HG02763 (cell line): ENCODE data around the gene KCNMA1.

Source experiments
- ATAC-seq: cut with Tn5 transposase; IDR thresholded peaks from one replicate; pipeline ENCODE4 v1.9.1; 2021; ENCODE audit warnings: mild to moderate bottlenecking, moderate library complexity; ENCODE audit not compliant: unreplicated experiment

KCNMA1 gene

DNA sequence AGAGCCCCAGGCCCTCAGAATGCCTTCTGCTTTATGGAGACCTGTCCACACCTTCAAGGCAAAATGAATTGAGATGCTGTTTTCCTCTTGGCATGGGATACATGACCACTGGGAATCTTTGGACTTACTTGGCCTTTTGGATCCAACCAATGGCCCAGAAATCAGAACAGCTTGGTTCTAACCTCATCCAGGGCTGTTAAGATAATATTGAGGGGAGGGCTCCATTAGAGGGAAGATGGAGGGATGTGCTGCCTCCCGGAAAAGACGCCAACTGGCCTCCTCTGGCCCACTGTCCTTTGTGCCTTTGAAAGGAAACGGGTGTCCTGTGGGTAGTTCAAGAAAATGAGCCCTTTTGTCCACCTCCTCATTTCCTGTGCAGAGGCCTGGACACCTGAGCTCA lies 530.9 kb downstream of the KCNMA1 start:
- no peak for ATAC-seq

DNA sequence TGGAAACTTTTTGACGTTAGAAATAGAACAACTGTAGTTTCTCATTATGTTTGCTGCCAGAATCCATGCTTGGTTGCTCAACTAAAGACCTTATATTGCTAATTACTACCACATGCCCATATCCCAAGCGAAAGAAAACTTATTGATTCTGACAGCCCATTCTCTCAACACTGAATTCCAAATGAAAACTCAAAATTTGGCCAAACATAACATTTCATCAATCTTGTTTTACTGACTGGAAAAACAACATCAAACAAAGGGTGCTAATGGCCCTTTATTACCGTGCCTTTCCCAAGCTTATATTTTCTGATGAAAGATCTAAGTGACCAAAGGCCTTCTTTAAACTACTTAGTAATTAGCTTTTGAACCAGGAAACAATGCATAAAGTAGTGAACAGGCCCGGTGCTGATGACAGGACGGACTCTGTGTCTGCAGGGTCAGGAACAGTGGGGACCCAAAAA lies 531.8 kb downstream of the KCNMA1 start:
- ATAC-seq: no peak

DNA sequence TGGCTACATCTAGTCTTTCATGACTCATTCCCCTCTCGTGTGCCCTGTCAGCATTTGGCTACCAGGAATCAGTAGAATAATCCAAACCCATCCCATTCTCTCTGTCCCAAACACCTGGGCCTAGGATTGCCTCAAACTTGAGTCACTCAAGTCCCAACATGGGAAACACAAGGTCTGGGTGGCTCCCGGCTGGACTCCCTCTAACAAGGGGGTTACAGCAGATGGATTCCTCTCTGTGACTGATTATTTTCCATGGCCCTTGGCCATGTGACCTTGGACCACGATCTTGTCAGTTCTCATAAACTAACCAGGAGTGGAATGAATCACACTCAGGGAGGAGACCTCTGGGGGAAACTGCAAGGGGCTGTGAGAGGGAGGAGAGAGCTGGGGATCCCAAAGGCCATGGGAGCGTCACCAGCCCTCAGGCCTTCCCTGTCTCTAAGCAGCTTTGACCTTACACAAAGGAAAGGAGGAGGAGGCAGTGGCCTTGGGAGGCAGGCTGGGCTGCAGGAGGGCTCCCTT lies 533.1 kb downstream of the KCNMA1 start:
- ATAC-seq: no peak

DNA sequence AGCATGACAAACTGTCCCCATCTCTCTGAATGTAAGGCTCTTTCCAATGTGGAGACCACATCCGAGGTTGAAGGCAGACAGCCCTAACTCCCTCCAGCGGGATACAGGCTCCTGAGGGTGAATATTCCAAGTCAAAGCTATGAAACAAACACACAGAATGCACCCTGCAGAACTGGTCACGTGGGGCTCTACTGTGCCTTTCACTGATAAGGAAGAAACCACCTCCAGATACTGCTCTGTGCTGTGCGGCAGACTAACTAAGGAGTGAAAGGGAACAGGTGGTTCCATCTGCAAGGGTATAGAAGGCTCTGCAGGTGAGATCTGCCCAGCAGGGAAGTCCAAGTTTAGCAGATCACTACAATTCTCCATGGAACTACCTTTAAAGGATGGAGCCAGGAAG lies 534.4 kb downstream of the KCNMA1 start:
- no peak for ATAC-seq

DNA sequence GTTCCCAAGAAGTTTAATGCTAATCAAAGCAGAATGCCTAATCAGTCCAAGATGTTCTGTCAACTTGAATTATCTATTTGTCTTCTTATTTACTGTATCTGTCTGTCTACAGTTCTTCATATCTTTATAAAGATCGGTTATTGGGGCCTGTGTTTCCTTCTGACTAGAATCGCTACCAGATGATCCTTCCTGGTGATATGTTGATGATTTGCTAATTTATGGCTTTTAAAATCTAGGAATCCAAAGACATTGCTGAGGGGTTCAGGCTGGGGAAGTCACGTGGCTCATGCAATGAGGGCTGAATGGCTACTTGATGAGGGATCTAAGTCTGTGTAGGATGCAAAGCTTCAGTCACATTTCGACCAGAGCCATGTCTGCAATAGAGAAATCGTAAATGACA lies 536.3 kb downstream of the KCNMA1 start:
- ATAC-seq: no peak

DNA sequence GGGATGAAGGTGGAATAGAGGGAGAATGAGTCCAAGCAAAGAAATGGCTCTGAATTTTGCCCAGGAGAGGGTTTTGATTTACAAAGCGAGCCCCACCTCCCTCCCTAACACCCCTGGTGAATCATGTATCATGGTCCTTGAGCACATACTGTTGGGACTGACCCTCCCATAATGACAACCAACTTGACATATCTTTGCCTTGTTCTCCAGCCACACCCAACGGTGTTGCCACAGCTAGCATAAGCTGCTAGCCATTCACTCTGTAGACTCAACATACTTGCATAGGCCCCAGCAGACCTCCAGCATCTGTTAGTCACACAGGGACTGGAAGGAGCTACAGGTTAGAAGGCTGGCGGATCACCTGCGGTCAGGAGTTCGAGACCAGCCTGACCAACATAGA lies 538.5 kb downstream of the KCNMA1 start:
- ATAC-seq: no peak

DNA sequence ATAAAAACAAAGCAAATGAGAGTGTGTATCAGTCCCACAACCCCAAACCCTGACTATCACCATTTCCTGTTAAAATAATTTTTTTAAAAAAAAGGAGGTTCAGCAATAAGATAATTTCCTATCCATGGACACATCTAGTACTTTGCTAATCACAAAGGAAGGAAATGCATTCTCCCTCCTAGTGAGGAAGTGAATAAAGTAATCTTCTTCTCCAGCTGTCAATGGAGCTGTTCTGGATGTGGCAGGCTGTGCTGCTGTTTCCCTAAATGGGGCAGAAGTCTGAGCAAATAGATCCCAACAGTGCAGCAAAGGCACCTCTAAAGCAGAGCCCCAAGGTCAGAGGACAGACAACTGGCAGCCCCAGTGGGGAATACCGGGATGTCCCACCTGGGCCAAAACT lies 540.0 kb downstream of the KCNMA1 start:
- no peak for ATAC-seq

DNA sequence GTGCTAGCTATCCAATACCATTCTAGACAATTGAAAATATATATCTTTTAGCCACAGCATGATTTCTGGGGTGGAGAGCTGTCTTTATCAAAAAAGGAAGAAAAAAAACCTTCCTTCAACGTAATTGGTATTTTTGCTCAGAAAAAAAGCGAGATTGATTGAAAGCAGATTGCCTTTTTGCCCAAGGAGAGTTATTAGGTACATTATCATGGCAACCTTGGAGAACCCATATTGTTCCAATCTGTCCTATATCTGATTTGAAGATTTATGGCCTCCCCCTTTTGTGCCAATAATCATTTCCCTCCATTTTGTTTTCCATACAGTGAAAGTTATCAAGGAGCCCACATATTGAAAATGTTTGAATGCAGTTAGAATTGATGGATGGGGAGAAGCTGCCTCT lies 544.5 kb downstream of the KCNMA1 start:
- ATAC-seq: no peak

DNA sequence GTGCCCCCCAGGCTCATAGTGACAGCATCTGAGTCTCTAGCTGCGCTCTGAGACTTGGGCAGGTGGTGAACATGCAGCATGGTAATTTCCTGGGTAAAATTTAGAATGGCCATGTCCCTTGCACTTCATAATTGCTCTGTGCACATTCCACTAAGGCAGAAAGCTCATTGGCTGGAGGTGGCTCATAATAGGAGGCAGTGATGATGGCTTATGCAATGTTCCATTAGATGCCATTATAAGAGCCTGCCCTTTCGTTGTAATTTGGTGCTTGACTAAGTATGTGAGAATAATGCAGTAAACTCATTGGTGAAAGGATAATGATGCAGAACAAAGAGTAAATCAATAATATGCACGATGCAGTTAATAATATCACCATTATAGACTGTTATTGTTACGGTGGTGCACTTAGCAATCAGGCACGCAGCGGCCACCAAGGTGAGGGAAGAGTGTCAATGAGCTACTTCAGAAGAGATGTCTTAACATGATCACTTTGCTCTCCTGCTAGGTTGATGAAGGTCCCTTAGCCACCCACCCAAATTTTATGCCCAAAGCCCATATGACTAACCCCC lies 545.9 kb downstream of the KCNMA1 start:
- ATAC-seq: no peak

DNA sequence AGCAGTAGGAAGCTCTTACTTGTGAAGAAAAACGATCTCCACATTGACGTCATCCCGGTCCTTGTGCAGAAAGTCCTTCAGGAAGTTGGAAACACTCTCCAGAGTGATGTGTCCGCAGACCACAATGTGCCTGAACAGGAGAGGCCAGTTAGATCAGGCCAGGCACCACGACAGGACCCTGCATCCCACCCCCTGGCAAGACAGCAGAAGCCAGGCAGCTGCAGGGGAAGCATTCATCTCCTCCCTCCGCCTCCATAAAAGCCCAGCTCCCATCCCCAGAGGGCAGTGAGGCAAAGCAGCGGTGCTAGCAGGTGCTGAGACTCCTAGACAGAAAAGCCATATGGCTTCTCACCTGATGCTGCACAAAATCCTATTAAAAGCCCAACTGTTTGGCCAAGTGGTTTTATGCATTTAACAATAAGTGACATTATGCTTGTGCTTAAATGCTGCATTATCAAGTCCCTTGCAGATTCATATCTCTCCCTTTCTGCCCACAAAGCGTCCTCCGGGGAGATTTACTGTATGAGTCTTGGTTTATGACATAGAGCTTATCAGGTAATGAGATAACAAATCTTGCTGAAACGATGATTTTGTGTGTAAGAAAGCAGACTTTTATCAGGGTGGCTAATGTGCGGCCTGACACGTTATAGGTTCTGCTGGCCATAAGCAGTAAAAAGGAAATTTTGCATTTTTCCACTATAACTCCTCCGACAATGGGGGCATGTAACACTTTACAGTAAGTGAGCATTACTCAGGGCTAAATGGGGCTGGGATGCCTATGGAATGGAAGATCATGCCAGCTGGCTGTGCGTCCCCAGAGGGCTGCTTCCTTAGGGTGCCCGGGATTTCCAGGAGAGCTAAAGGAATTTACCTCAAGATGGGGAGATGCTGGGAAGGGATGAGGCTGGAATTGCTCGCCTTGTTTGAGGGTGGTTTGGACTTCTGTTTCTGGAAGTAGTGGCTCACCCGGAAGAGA lies 546.9 kb downstream of the KCNMA1 start:
- ATAC-seq: no peak

DNA sequence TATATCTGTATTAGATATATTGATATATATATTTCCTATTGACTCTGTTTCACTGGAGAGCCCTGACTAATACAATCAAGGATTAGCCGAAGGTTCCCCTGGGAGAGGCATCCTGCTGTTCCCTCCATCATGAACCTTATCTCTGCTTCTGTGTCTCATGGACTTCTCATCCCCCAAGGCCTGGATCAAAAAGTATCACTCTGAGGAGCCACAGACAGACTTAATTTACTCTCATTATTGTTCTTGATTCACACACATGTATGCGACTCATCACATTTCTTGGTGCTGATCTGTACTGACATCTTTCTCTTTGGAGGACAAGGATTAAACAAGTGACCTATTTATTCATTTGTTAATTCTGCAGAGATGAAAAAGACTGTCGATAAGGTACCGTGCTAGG lies 550.2 kb downstream of the KCNMA1 start:
- no peak for ATAC-seq

DNA sequence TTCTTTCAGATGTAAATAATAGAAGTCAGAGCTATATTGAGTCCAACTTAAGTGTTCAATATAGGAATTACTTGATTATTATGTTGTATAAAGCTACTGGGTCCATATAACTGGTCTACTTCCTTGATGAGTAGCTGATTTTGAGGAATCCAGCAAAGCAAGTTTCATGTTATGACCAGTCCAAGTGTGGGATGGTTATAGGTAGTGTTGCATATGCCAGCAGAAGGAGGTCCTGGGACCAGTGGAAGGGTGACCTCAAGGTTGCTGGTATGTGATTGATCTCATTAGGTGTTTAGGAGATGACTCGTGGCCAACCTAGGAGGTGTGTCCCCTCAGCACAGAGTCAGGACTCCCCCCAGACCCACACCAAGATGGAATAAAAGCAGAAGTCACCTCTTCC lies 551.5 kb downstream of the KCNMA1 start:
- ATAC-seq: no peak

DNA sequence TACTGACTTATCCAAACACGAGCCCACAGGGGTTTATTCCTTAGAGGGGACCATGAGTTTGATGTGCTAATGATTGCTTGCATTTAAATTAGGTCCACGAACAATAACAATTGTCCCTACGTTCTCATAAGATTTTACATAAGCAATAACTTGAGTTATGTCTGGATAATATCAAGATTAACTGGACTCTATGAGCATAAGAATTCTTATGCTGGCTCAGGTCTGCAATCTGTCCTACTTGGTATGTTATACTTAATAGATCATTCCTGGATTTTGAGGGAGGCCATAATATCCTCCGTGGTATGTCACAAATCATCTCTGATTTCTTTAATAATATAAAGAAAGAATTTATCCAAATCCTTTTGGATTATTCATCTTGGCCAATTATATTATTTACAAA lies 552.3 kb downstream of the KCNMA1 start:
- ATAC-seq: no peak

DNA sequence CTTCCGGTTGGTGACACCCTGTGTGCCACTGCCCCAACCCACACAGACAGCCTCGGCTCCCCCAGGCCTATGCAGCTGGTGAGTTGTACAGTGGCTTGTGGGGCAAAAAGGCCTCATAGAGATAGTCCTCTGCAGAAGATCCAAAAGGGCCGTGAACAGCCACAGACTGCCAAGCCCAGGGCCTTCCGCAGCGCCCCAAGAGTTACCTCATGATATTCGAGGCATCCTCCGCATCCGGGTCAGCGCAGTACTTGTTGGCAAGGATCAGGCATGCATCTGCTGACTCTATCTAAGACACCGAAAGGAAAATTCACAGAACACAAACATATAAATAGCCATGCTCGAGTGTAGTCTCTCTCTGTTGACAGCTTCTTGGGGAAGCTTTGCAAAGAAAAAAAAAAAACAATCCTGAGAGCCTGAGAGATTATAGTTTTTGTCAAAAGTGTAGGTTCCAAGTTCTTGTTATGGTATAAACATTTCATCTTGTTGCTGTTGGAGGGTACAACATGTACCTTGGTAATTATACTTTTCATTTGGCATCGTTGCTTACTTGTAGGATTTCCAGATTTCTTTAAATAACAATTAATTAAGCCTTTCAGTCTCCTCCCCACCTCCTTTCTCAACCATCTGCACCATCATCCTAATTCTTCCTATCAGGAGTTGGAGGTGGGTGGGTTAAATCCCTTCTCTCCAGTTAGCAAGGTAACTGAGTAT lies 553.0 kb downstream of the KCNMA1 start:
- no peak for ATAC-seq

DNA sequence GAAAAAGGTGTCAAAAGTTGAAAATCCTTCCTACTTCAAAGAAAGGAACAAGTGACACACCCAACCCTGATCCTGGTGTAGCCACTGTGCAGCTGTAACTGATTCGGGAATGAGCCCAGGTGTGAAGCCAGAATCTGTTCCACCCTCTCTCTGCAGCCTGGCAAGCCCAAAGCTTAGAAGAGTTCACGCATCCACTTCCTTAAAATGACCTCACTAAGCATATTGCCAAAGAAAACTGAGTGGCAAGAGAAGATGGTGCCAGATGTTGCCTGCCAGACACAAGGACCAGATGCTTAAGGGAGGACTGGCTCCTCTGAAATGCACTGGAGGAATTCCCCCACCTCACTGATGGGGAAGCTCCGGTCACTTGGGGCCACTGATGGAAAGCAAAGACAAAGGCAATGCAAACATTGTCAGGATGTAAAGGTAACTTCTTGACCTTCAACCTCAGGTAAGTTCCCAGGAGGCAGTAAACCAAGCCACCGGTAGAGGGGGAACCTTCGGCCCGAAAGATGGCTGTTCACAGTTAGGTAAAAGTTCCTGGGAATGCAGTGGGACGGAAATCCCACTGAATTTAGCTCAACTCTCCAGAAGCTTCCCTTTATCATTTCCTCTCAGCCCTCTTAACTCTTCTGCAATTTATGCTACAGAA lies 554.9 kb downstream of the KCNMA1 start:
- no peak for ATAC-seq

DNA sequence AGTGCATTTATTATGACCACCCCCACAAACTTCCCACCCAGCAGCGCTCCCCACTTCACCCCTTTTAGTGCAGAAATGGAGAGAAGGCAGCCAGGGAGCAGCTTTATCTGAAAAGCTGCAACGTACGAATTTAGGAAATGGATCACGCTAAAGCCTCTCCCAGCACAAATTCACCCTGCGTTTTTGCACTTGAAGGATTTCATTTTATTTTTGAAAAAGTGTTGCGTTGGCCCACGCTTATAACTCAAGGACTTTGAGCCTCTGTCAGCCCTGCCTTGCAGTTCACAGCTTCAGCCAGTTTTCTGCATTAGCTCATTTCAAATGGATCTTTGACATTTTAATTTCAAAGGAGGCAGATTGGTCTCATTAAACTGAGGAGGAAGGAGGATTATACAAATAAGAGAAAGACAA lies 556.1 kb downstream of the KCNMA1 start:
- no peak for ATAC-seq

DNA sequence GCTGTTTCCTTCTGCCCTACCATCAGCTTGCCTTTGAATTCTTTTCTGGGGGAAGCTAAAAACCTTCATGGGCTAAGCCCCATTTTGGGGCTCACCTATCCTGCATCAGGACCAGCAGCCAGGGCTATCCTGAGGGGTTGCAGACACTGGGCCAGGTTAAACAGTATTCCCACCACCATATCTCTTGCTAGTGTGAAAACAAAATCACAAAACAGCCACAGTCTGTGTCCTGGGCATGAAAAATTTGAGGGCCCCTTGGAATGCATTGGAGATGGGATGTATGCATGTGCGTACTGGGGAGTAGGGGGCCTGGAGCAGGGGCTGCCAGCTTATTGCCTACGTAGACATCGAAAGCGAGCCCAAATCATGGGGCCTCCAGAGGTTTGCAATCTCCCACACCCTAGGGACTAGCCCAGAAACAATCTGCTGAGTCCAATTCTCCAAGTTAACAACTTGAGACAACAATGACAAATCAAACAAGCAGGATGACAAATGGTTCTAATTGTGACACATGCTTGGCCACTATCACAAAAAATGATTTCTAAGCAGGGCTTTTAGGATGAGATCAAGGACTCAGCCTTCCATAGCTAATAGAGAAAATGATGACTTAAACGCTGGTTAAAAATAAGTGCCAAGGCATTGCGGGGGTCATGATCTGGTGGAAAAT lies 557.1 kb downstream of the KCNMA1 start:
- ATAC-seq: no peak

DNA sequence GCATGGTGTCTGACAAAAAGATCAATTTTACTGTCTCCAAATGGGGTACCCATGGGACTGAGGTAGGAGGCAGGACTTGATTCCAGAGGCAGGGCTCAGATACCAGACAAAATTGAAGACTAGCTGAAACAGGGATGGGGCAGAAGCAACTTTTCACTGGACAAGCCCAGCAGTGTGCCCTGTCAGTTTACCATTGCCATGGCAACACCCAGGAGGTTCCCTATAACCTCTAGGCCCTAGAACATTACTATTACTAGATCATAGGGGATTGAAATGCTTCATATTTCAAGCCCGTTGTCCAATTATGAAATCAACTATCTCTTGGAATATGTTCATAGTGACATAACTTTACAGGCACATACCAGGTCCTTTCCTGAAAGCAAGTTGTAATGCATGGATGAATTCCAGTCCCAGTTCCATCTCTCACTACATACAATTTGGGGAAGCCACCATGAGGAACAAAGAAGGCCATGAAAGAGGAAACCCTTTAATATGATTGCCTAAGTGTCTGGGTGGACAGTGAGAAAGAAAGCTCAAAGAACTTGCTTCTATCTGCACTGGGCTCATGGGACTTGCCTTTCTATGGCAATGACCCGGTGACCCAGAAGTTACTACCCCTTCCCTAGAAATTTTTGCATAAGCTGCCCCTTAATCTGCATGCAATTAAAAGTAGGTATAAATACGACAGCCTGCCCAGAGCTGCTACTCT lies 557.9 kb downstream of the KCNMA1 start:
- no peak for ATAC-seq

DNA sequence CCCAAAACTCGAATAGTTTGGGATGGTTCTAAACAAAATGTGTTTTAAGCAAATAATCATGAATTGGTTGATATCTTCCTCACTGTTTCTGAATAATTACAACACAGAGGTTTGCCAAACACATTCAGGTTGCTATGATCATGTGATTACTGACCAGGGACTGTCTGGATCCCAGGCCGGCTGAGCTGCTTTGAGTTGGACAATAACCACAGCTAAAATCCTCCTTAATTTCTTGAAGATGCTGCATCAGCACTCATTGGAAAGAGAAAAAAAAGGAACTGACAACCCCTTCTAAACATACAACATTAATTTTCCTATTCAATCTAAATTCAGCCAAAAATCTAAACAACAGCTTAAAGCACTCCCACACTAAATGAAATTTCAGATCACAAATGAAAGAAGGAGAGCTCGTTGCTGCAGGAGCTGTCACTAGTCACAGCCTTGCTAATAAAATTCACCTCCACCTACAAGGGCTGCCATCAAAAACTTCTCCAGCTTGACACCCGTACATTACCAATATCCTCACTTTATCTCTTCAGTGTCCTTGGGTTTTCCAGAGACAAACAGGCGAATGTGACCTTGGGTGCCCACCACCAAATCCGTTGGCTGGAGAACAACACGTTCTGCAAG lies 560.2 kb downstream of the KCNMA1 start:
- no peak for ATAC-seq
